HEK293T (cell line): Measurements from ENCODE around the gene FBXO36.
A peak's percentile ranks its signal among the peaks of the same experiment; 100 is the strongest.
"Not testable (repeated sequence)": the region's sequence is repeated elsewhere in the genome, so short reads cannot be mapped to it uniquely, and the experiment has no call there.

Source experiments
- CTCF ChIA-PET: fragments of 350-600 bp; formaldehyde crosslinking; extraction: SDS; loops from one replicate; lab custom pipeline; 2021; ENCODE audit warnings: antibody characterized with exemption, inconsistent platforms; lab: Yijun Ruan, JAX
- POLR2A ChIA-PET: fragments of 350-600 bp; formaldehyde crosslinking; extraction: SDS; loops from one replicate; lab custom pipeline; 2020; ENCODE audit warnings: antibody characterized with exemption, inconsistent platforms; lab: Yijun Ruan, JAX
- DNase-seq: peaks from one replicate; pipeline ENCODE4 v3.0.0; 2012; ENCODE audit warnings: mixed read lengths; ENCODE audit errors: extremely low spot score
- ARNT ChIP-seq: fragments of 450-650 bp; IDR thresholded peaks from 2 replicates; pipeline ENCODE4 v1.6.1; 2017; ENCODE audit warnings: mild to moderate bottlenecking
- BHLHE40 ChIP-seq: fragments of 450-650 bp; IDR thresholded peaks from 2 replicates; pipeline ENCODE4 v1.6.1; 2016; ENCODE audit warnings: mild to moderate bottlenecking, moderate library complexity, borderline replicate concordance
- CTBP1 ChIP-seq: fragments of 450-650 bp; IDR thresholded peaks from 2 replicates; pipeline ENCODE4 v1.6.1; 2016; ENCODE audit warnings: borderline replicate concordance
- ELF4 ChIP-seq: fragments of 450-650 bp; IDR thresholded peaks from 2 replicates; pipeline ENCODE4 v1.6.1; 2017; ENCODE audit warnings: antibody characterized with exemption
- FOXA1 ChIP-seq: fragments of 450-650 bp; IDR thresholded peaks from 2 replicates; pipeline ENCODE4 v1.6.1; 2016; ENCODE audit warnings: mild to moderate bottlenecking
- FOXK2 ChIP-seq: fragments of 450-650 bp; IDR thresholded peaks from 2 replicates; pipeline ENCODE4 v1.6.1; 2016; ENCODE audit warnings: mild to moderate bottlenecking
- FOXM1 ChIP-seq: fragments of 450-650 bp; IDR thresholded peaks from 2 replicates; pipeline ENCODE4 v1.6.1; 2017; ENCODE audit warnings: mild to moderate bottlenecking, borderline replicate concordance
- HDGF ChIP-seq: fragments of 450-650 bp; IDR thresholded peaks from 2 replicates; pipeline ENCODE4 v1.6.1; 2017; ENCODE audit warnings: antibody characterized with exemption, borderline replicate concordance
- L3MBTL2 ChIP-seq: fragments of 450-650 bp; conservative IDR thresholded peaks from 2 replicates; pipeline ENCODE4 v1.6.1; 2016; ENCODE audit warnings: mild to moderate bottlenecking
- LEF1 ChIP-seq: fragments of 450-650 bp; IDR thresholded peaks from 2 replicates; pipeline ENCODE4 v1.6.1; 2017; ENCODE audit warnings: mild to moderate bottlenecking, borderline replicate concordance
- NFRKB ChIP-seq: fragments of 450-650 bp; IDR thresholded peaks from 2 replicates; pipeline ENCODE4 v1.6.1; 2016; ENCODE audit warnings: mild to moderate bottlenecking, moderate library complexity
- SP1 ChIP-seq: fragments of 450-650 bp; IDR thresholded peaks from 2 replicates; pipeline ENCODE4 v1.6.1; 2017
- SUZ12 ChIP-seq: fragments of 450-650 bp; IDR thresholded peaks from 2 replicates; pipeline ENCODE4 v1.6.1; 2016; ENCODE audit warnings: mild to moderate bottlenecking
- TARDBP ChIP-seq: fragments of 450-650 bp; IDR thresholded peaks from 2 replicates; pipeline ENCODE4 v1.6.1; 2016
- ZNF384 ChIP-seq: fragments of 450-650 bp; IDR thresholded peaks from 2 replicates; pipeline ENCODE4 v1.6.1; 2016
- TF ChIP-seq, protein P1 (sequence below): fragments of 450-650 bp; IDR thresholded peaks from 2 replicates; pipeline ENCODE4 v1.6.1; 2016

The FBXO36 gene

DNA sequence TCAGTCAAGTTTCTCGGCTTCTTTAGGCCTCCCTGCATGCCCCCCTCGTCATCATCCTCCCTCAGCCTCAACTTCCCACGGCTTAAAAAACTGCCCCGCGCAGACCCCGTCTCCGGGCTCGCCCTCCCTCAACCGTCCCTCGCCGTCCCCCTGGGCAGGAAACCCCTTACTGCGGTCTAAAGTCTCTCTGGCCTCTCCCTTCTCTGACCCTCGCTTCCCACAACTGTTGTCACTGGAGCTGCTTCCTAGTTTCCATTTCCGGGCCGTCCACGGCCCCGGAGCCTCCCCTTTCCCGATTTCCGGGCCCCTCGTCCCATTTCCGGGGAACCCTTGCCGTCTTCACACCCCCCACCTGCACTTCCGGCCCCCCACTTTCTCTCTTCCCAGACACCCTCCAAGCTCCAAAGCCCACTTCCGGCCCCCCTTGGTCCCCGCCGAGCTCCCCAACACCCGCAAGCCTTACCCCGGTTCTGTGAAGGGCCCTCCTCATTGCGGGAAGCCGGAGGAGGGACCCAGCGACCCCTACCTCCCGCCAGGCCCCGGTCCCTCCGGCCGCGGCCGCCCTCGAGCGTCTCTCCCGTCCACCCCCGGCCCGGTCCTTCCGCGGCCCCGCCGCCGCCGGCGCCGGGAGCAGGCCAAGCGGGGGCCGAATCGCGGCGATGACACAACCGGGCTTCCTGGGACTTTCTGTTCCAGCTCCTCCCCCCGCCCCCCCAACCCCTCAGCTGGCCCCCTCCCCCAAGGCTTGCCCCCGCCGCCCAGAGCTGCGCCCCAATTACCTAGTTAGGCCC, 1.0 kb upstream of the FBXO36 start:
- no peak for TF ChIP-seq SUZ12
- TF ChIP-seq LEF1, result no peak
- no peak for TF ChIP-seq CTBP1
- TF ChIP-seq TARDBP, result no peak
- no peak for TF ChIP-seq FOXA1
- TF ChIP-seq FOXK2, result no peak
- no peak for TF ChIP-seq NFRKB
- TF ChIP-seq, protein P1, sequence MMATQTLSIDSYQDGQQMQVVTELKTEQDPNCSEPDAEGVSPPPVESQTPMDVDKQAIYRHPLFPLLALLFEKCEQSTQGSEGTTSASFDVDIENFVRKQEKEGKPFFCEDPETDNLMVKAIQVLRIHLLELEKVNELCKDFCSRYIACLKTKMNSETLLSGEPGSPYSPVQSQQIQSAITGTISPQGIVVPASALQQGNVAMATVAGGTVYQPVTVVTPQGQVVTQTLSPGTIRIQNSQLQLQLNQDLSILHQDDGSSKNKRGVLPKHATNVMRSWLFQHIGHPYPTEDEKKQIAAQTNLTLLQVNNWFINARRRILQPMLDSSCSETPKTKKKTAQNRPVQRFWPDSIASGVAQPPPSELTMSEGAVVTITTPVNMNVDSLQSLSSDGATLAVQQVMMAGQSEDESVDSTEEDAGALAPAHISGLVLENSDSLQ, result no peak
- TF ChIP-seq FOXM1, result no peak
- TF ChIP-seq SP1, result no peak
- TF ChIP-seq L3MBTL2, result no peak
- DNase-seq, result peak; percentile 42
- ChIA-PET CTCF (no interaction called here), POLR2A (interaction anchor here (0.7 to 1.1 kb wide), 4 partner anchors 8 to 94 kb away, joined by 3 to 5 read pairs (median 3); no protein-coding TSS in a partner anchor)

DNA sequence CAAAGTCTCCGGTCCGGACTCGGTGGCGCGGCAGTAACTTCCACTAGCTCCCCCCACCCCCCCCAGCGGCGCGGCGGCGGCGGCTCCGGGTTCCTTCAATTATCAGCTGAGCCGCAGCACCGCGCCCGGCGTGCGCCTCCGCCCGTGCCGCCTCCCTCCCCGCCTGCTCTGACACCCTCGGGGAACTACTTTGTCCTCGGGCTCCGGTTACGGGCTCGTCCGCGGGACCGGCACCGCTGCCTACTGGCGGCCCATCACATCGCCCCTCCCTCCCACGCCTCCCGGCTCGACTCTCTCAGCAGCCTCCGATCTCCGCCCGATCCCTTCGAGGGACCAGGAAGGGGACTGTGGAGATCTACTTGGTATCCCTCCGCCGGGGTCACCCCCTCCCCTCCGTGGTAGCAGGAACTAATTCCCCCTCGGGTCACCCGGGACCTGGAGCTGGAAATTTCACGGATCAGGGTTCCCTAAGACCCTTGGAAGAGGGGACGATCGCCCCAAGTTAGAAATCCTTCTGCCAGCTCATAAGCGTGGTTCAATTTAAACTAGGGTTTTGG, 333 bp upstream of the FBXO36 start, which contains the start of gene TRIP12:
TRIP12 (minus strand) TSS at position 118 of the 557 bp plus-strand sequence. CDS start 41,930 bp downstream, outside the sequence.
- POLR2A ChIA-PET, result interaction anchor here (1.1 kb wide), 1 partner anchor 94 kb away, joined by 3 read pairs; no protein-coding TSS in a partner anchor
- CTCF ChIA-PET, result no interaction called here
- TF ChIP-seq BHLHE40 (no peak), ELF4 (peak; percentile 59), FOXK2 (no peak), ZNF384 (no peak), ARNT (no peak), NFRKB (no peak), LEF1 (no peak; the same call in 1 of the 2 replicates), TARDBP (peak; percentile 63; the same call in 1 of the 2 replicates), L3MBTL2 (peak; percentile 44), HDGF (no peak), SUZ12 (no peak), FOXA1 (no peak), CTBP1 (no peak), FOXM1 (no peak), SP1 (no peak)
- TF ChIP-seq, protein P1, result no peak
- DNase-seq, result peak; percentile 71

DNA sequence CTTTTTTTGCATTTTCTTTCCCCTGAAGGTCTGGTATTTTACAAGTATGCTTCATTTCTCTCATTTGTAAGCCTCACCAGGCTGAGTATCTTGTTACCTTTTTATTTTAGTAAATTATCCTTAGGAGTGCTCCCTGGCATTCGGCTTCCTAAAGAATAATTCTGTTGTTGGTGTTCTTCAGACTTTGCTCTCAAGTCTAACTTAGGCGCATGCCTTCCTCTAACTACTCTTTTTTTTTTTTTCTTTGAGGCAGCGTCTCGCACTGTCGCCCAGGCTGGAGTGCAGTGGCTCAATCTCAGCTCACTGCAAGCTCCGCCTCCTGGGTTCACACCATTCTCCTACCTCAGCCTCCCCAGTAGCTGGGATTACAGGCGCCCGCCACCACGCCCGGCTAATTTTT, 2.2 kb downstream of the FBXO36 start:
- DNase-seq, POLR2A ChIA-PET, CTCF ChIA-PET: not testable (repeated sequence)
- TF ChIP-seq, protein P1, result 0 out of 2 replicates have a peak, but pooled peaks have one; percentile 0

DNA sequence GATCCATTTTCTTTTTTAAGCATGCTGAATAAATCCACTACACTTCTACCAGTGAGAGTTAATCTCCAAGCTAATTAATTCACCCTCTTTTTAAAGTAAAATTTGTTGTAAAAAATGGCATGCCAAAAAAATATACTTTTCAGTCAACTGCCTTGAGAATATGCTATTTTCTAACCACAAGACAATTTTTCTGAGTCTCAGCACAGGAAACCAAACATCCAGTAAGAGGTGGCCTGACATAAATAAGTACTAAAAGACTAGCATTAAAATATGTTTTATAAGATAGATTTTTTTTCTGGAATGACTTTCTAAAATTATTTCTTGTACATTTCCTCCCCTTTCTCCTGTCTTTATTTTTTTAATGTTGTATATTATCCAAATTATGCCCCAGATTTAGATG, 2.9 kb downstream of the FBXO36 start:
- TF ChIP-seq FOXM1 (no peak), LEF1 (no peak), CTBP1 (no peak), SP1 (no peak), BHLHE40 (no peak), TARDBP (no peak), NFRKB (no peak), ARNT (no peak), FOXA1 (no peak), FOXK2 (no peak), ELF4 (no peak)
- TF ChIP-seq, protein P1, result no peak
- POLR2A ChIA-PET, result no interaction called here
- CTCF ChIA-PET, result no interaction called here
- no peak for DNase-seq

DNA sequence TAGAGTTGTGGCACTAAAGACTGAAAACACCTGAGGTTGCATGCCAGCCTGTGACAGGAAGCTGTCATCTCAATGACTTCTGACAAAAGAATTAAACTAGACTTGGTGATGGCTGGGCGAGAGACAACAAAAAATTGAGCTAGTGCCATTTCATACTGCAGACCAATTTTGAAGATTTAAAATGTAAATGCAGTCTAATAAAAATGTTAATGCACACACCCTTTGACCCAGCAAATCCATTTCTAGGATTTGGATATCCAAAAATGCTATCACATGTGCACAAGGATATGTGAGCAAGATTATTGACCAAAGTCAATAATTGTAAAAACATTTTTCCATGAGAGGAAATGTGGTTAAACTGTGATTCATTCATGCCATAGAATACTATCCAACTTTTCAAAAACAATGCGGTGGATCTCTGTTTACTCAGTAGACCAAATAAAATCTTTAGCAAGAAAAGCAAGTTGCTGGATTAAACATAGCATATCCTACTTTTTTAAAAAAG, 5.6 kb downstream of the FBXO36 start:
- ChIA-PET CTCF (no interaction called here), POLR2A (no interaction called here)
- TF ChIP-seq FOXM1, result no peak
- no peak for TF ChIP-seq SP1
- TF ChIP-seq ELF4, result no peak
- TF ChIP-seq L3MBTL2, result no peak
- no peak for TF ChIP-seq FOXA1
- no peak for TF ChIP-seq NFRKB
- TF ChIP-seq TARDBP, result no peak
- TF ChIP-seq, protein P1, result no peak
- TF ChIP-seq HDGF, result no peak
- no peak for TF ChIP-seq ARNT
- TF ChIP-seq LEF1, result no peak
- TF ChIP-seq CTBP1, result no peak
- no peak for TF ChIP-seq SUZ12
- TF ChIP-seq BHLHE40, result no peak
- TF ChIP-seq ZNF384, result no peak
- TF ChIP-seq FOXK2, result no peak
- no peak for DNase-seq
